HG02763 (cell line): ENCODE results near the gene MPHOSPH10.
"Not testable (repeated sequence)": the region's sequence is repeated elsewhere in the genome, so short reads cannot be mapped to it uniquely, and the experiment has no call there.

Experiments
- ATAC-seq: cut with Tn5 transposase; IDR thresholded peaks from one replicate; pipeline ENCODE4 v1.9.1; 2021; ENCODE audit warnings: mild to moderate bottlenecking, moderate library complexity; ENCODE audit not compliant: unreplicated experiment

The MPHOSPH10 gene

GRCh38 chr2:71157124-71157793 is 26.8 kb downstream of the MPHOSPH10 start:
- ATAC-seq: no peak

- no peak for ATAC-seq
Measured at GRCh38 chr2:71166812-71167211, 36.4 kb downstream of the MPHOSPH10 start.

GRCh38 chr2:71173096-71173495 is 42.7 kb downstream of the MPHOSPH10 start:
- ATAC-seq: no peak

DNA sequence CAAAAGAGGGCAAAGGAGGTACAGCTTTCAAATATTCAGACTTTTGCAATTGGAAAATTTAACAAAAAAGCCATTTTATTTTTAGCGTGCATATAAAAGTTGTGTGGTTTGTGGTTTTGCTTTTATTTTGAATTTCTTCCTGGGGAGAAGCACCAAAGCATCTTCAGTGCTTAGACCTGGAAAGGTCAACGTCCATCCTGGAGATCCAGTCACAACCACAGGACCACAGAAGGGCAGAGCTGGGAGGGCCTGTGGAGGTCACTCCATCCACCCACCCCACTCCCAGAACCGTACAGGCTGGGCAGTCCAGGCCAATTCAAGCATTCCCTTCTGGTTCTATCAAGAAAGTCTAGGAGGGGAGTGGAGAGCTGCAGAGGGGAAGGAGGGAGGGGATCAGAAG is 43.8 kb downstream of the MPHOSPH10 start:
- ATAC-seq: no peak

DNA sequence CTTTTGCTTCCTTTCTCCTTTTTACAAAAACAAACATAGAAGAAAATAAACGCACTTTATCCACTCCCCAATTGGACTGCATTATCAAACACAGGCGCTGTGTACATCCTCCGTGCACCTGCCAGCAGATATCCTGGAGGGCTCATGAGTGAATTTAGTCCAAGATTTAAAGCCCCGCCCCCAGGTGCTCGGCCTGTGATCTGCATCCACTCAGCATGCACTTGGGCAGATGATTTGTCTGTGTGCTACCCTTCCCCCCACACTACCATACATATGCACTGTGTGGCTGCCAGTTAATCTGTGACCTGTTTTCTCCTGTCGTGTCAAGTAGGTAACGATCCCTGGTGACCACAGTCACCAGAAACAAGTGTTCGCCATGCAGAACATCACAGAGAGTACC is 48.4 kb downstream of the MPHOSPH10 start:
- ATAC-seq: not testable (repeated sequence)

DNA sequence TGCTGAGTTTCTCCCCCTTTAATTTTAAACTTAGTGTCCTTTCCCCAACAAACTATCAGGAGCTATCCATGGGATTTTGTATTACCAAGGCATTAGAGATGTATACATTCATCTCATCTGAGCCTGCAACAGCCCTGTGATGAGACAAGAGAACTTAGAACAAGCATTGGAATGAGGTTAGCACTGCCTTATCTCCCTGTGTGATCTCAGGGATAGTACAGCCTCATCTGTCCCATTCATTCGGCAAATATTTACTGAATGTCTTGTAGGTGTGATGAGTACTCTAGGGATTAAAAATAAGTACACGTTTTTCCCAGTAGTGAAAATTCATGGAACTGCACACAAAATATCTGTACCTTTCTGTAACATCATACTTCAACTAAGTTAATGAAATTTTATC is 50.9 kb downstream of the MPHOSPH10 start:
- no peak for ATAC-seq

DNA sequence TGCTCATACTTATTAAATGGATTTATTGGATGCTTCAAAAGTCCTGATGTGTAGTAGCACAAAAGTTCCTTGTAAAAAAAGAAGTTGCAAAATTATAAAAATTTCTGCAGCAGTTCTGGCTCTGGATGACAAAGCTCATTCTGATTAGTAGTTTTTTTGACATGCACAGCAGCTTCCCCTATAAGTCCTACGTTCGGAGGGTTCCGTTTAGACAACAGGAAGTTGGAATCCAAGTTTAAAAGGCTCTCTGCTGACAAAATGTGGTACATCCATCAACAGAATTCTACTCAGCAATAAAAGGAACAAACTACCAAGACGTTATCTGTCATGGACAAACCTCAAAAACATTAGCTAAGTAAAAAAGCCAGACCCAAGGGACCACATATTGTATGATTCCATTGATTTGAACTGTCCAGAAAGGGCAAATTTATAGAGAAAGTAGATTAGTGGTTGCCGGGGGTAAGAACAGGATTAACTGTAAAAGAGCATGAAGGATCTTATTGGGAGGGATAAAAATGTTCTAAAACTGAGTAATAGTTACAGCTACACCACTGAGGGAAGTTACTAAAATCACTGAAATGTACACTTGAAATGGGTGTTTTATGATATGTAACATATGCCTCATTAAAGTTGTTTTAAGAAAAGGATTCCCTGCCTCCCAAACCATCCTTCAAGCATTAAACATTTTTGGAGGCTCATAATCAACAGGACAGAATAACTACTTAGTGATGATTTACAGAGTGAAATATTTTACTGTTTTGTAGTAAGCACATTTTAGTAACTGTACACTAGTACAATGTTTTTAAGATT is 53.1 kb downstream of the MPHOSPH10 start:
- not testable (repeated sequence) for ATAC-seq

GRCh38 chr2:71186973-71187372 is 56.5 kb downstream of the MPHOSPH10 start:
- no peak for ATAC-seq

- no peak for ATAC-seq
Measured at GRCh38 chr2:71187589-71187988, 57.2 kb downstream of the MPHOSPH10 start.

DNA sequence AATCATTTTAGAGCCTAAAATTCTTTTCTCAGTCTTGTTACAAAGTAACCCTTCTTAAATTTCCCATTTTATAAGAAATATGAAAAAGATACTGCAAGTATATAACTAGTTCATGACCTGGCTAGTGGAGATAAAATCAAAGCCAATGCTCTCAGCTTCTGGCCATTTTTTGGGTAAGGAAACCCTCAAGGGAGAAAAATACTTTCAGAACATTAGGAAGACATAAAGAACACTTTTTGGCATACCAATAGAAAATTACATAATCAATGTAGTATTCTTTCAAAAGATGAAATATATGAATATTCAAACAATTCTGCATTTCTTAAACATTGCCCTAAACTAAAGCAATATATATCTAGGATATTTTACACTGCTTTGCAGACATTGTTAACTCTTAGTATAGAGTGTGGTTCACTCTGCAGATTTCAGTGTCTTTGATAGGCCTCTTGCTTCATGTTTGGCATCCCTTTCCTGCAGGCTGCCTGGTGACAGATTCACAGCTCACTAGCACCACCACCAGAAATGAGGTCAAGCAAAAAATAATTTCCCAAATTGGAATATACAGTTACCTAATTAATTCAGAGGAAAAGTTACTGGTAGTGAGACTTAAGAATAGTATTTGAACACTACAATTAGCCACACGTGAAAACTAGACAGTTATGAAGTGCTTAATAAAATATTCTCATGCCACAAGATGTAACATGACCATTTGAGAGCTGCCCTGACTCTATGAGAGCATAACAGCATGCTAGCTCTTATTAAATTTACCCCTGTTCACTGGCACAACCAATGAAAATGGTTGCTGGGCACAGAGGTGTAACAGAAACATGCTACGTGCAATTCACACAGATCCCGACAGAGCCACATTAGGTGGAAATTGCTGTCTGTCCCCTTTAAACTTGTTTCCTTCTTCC is 60.5 kb downstream of the MPHOSPH10 start:
- no peak for ATAC-seq

DNA sequence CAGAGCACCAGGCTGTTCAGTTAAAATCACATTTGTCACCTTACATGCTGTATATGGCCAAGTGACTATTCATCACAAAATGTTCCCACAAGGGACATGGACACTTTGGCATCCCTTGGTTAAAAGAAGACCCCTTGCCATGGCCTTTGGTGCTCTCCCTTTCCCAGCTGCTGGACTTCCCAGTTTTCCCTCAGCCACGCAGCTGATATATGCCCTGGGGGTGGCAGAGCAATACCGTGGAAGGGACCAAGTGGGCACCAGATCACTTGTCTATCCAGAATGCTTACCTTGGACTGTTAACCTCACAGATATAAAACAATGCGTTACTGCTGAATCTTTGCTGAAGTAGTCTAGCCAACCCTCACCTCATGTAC is 61.1 kb downstream of the MPHOSPH10 start:
- no peak for ATAC-seq
